T follicular helper cell (primary cell): ENCODE data around the gene RBFOX1.

Experiments
- DNase-seq: peaks from one replicate; pipeline ENCODE4 v3.0.0-alpha.2; 2020; ENCODE audit warnings: low read depth

Gene RBFOX1

DNA sequence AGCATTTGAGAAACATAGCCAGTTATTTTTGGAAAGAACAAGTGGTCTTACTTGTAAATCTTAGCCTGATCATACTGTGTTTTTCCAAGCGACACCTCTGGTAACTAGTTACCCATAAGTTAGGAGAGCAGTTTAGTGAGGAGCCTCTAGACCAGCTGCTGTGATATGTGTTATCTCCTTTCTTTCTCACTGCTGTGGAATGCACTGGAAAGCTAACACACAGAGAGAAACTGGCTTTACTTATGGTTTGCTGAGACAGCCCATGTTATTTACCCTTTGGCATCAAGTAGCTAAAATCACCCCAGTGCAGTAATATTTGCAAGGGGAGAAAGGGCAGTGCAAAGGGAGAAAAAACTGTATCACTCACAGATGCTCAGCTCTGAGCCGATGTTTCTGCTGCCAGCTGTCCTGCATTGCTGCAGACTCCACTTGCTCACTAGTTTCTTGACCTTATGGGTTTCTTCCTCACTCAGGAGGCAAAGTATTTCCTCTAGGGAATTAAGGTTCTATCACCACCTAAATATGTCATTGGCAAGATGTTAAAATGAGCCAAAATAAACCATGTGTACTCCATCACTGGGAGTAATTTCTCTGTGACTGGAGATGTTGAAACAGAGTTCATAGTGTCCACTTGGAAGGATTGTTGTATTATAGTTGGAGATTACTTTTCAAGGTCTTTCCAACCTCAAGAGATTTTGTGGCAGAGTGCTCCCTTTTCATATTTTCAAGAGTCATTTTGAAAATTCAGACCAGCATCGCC lies 2.3 kb downstream of the RBFOX1 start:
- no peak for DNase-seq

DNA sequence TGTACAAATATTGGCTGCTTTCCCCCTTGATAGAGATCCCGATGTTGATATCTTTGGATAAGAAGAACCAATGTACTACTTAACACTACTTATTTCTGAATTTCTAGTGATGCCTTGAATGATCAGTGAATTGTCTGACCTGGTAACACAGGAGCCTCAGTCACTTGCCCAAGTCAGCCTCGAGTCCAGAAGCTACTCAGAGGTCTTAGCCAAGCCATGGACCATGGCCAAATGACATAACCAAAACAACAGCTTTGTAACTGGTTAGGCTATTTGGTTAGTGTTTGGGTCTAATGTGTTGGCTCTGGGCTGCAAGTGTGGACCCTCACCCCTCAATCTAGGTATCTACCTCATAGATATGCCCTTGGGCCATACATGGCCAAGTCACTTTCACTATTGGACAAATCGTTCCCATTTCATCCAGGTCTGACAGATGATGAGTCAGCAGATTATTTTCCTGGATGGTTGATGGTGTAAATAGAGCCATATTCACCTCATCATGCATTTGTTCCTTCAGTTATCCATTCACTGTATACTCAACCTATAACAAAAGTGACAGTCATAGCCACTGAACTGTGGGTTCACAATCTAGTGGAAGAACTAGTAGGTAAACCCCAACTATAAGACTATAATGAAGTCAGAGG lies 3.5 kb downstream of the RBFOX1 start:
- no peak for DNase-seq

DNA sequence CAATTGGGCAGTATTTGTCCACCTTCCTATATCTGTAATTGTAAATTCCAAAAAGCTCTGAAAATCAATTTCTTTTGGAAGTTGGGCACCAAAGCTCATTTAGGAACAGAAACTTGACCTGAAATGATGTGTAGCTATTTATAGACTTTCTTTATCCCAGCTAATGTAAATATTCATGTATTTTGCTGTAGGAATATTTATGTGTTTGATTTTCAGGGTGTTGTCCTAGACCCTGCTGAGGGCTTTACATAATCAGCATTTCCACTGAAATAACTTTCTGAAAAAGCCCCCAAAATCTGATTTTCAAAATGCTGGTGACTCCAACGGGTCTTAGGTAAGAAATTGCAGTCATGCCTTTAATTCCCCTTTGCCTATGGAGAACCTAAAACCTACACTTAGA lies 4.1 kb downstream of the RBFOX1 start:
- no peak for DNase-seq

DNA sequence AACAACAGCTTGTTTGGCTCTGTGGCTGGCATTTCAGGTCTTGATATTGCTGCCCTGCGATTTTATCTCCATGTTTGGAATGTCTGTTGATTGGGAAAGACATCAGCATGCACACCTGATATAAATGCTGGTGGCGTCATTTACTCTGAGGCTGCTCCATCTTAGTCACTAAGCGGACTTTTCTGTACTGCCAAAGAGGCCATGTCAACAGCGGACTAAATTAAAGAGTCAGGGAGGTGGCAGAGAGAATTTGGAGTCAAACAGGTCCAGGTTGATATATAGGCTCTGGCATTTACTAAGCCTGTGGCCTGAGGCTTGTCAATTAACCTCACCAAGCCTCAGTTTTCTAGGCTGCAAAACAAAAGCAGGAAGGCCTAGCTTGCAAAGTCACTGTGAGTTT lies 6.2 kb downstream of the RBFOX1 start:
- no peak for DNase-seq

DNA sequence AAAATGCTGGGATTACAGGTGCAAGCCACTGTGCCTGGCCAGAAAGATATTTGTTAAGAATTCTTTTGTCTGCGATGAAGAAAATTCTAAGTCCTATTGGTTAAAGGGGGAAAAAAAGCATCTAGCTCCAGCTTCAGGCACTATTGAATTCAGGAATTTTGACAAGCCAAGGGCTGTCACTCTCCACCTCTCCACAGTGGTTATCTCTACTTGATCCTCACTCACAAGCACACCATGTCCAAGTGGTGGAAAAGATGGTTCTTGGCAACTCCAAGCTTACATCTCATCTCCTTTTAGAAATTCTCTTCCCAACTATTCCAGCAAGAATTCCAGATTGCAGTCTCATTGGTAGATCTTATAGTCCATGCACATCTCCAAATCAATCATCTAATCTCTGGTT lies 7.1 kb downstream of the RBFOX1 start:
- DNase-seq: no peak

DNA sequence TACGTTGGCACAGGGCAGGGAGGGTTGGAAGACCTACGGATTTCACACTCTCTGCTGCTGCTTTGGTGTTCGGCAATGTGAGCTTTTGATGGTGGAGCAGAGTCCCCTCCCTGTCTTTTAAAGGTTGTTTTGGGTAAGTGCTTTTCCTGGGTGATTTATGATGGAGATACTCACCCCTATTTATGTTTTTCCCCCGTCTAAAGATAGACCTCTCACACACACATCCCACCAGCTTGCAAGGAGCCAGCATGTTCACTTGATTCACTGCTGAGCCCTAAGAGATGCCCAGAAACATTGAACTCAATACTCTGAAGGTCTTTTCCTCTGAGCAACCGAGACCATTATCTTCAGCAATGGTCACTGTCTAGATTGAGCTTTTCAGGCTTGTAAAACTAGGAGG lies 8.3 kb downstream of the RBFOX1 start:
- no peak for DNase-seq

DNA sequence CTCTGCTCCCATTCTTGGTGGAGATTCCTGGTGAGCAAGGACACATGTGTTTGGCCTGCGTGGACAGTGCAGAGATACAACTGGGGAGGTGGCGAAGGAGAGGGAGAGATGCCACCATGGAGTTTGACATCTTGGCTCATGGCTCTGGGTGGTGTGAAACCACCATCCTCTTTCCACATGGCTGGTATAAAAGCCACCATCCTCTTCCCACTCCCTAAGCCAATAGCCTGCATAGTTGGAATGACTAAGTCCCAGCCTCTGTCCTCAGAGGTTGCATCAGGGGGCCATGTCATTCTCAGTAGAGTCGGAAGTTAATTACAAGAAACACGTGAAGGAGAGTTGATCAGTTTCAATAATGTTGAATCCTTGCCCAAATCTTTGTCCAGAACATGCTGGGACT lies 10.0 kb downstream of the RBFOX1 start:
- no peak for DNase-seq

DNA sequence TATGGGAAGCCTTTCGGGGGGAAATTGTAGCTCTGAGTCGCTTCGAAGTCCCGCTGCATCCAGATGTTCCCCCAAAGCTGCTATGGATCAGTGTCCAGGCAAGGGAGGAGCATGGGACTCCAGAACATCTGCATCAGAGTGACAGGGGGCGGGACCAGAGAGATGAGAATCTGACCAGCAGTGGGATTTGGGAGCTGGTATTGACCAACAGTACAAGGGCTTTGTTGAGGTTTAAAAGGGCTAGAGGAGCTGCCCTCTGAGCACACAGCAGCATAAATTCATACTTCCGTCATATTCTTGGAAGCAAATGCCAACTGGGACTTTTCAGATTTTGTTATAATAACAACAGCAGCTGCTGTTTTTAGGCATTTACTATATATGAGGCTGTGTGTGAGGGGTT lies 10.6 kb downstream of the RBFOX1 start:
- DNase-seq: no peak

DNA sequence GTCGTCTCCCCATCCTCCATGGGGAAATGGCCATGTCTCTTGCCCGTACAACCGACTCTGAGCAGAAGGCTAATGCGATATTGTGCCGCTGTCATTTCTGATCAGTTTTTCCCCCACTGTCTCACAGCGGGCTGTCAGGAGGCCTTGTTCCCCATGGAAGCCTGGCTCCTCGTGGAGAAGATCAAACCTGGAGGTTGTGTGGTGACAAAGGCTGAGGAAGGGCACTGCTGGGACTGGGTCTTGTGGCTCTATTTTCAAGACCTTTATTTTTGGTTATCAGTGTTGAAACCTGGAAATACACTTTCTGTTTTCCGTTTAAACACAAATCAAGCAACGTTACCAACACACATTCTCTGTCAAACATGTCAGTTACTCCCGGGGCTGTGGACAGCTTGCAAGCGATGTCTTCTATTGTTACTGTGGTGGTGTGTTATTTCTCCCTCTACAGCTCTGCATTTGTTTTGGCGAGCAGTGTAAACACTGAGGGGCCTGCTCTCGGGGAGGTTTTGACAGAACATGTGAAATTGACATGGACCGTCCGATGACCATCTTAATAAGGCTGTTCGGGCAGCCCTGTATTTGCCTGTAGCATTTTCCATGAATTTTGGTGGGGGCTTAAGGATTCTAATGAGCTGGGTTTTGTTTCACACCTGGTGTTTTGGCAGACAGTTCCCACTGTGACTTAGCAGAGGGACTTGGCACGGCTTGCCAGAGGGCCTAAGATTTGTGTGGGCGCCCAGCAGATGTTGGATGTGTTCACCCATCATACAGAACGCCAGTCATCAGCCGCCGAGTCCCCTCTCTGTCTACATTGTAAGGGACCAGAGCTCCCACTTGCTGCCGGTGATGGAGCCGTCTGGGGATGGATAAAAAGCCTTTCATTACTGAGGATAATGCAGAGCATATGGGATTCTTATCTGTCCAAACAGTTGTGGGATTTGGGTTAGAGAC lies 12.5 kb downstream of the RBFOX1 start:
- DNase-seq: no peak

DNA sequence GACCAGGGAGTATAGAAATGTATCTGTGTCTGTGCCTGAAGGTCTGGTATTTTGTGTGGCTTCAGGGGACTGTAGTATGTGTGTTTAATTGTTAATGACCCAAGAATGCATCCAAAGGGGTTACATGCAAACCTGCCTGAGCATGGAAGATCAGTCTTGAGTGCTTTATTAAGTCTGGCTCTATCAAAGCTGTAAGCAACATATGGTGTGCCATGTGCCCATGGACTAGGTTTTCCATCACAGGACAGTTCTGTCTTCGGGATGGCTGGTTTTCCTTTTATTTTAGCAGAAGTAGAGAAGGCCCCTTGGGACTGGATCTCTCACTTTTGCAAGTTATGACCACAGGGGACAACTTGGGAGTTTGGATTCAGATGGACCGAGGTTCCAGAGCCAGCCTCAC lies 18.2 kb downstream of the RBFOX1 start:
- no peak for DNase-seq

DNA sequence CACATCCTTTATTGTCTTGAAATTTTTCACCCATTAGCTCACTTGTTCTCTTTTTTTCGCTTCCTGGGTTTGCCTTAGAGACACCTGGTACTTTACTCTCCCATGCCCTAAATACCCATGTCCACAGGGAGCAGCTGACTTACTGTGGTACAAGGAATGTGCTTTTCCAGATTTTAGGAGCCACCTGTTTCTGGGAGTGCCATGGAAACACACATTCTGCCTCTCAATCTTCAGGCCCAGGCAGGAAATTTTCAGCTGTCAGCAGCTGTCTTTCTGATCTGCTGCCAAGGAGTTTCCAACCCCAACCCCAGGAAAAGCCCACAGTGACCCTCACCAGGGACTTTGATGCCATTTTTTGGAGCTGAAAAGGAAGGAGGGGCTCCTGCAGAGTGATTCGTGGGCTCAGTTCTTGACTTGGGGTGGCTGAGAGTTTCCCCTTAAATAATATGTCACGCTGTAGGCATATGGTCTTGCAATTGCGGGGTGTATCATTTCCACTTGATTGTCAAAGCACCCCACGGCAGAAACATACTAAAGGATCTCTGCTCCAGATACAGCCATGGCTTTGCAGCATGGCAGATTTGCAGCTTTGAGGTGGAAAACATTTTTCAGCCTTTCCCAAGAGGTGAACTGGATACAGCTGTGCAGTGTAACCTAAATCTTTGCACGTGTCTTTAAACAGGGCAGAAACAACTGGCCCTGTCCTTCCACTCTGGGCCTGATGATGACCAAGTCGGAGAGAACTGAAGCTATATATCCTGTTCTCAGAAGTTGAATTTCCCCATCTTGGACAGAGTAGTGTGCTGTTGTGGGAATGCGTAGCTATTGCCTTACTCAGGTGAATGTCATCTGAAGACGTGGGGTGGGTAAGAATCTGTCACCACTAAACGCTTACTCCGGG lies 19.2 kb downstream of the RBFOX1 start:
- DNase-seq: no peak

DNA sequence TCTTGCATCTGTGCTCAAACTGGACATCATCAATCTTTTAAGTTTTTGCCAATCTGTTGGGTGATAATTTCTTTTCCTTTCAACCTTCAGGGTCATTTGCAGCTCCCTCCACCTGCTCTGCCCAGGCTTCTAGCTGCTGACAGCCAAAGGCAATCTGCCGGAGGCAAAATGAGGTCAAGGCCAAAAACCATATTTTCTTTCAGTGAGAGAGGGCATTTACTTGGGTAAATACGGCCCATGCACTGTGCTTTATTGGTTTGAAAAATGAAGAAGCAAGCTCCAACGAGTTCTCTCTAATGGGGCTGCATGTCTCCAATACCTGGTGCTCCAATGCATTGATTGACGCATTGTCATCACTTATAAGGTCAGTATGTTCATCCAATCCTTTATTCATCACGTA lies 23.1 kb downstream of the RBFOX1 start:
- DNase-seq: no peak

DNA sequence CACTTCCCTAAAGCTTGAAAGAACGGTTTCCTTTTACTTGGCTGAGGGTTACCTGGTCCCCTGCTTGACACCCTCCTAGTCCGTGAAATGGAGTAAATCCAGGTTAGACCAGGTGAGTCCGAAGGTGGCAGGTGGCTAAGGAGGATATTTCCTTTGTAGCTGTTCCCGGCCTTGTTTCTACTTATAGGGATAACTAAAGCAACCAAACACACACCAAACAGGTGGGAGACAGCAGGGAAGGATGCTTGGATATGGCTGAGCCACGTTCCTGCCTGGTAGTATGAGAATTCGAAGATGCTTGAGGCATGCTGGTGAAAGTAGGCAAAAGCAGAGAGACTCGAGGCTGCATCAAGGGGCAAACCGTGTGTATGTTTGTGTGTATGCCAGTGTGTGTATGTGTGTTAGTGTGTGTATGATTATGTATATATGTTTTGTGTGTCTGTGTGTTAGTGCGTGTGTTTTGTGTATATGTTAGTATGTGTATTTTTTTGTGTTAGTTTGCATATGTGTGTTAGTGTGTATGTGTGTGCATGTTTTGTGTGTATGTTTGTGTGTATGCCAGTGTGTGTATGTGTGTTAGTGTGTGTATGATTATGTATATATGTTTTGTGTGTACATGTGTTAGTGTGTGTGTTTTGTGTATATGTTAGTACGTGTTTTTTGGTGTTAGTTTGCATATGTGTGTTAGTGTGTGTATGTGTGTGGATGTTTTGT lies 28.9 kb downstream of the RBFOX1 start:
- DNase-seq: no peak

DNA sequence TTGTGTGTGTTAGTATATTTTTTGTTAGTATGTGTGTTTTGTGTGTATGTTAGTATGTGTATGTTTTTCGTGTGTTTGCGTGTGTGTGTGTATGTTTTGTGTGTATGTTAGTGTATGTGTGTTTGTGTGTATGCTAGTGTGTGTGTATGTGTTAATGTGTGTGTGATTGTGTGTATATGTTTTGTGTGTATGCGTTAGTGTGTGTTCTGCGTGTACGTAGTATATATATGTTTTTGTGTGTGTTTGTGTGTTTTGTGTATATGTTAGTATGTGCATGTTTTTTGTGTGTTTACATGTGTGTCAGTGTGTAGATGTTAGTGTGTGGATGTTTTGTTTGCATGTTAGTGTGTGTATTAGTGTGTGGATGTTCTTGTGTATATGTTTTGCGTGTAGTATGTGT lies 29.6 kb downstream of the RBFOX1 start:
- DNase-seq: no peak

DNA sequence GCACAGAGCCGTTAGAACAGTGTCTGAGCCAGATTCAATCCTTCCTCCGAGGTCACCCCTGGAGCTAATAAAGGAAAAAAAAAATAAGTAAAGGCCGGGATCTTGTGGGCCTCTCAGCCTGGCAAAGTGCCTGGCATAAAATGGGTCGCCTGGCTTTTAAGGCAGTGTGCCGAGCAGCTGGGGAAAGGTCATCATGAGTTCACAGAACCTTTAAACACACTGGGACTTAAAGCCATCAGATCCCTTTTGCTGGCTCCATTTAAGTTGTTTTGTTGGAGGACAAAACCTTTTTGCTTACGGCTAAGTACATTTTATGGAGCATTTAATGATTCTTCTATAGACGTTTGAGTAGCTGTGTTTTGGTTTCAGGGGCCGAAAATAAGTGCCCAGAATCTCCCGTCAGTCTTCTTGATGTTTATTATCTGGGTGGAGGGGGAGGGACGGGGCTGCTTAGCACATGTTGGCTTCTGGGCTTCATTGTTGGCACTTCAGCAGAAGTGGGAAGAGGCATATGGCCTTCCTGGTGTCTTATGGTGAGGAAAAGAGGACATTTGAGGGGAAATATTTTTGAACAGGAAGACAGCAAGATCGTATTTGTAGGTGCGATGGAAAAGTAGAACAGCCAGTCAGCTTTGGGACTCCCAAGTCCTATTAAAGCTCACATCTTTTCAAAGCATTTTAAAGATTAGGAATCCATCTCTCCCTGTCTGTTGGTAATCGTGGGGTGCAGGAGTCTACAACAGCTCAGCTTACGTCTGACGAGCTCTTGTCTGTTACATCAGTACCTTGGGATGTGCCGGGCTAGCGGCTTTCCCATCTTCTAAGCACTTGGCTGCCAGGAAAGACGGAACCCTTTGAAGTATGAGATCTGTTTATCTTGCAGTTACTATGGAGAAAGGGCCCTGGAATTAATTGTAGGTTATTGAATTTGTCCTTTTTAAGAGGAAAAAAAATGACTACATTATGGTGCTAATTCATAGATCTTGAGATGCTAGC lies 31.1 kb downstream of the RBFOX1 start:
- DNase-seq: no peak

DNA sequence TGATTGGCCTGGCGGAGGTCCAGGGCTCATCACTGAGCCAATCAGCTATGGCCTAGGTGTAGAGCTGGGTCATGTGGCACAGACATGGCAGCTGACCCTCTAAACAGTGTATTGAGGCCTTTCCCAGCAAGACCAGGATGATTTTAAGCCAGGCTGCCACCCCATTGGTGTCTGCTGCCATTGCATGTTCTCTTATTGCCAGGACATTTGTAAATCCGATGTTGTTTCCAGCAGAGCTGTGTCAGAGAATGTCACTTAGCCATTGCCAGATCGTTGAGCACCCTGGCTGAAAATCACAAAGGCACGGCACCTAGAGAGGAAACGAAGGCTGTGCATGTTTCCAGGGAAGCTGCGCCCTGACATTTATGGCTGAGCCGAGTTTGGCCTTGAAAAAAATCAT lies 33.4 kb downstream of the RBFOX1 start:
- no peak for DNase-seq

DNA sequence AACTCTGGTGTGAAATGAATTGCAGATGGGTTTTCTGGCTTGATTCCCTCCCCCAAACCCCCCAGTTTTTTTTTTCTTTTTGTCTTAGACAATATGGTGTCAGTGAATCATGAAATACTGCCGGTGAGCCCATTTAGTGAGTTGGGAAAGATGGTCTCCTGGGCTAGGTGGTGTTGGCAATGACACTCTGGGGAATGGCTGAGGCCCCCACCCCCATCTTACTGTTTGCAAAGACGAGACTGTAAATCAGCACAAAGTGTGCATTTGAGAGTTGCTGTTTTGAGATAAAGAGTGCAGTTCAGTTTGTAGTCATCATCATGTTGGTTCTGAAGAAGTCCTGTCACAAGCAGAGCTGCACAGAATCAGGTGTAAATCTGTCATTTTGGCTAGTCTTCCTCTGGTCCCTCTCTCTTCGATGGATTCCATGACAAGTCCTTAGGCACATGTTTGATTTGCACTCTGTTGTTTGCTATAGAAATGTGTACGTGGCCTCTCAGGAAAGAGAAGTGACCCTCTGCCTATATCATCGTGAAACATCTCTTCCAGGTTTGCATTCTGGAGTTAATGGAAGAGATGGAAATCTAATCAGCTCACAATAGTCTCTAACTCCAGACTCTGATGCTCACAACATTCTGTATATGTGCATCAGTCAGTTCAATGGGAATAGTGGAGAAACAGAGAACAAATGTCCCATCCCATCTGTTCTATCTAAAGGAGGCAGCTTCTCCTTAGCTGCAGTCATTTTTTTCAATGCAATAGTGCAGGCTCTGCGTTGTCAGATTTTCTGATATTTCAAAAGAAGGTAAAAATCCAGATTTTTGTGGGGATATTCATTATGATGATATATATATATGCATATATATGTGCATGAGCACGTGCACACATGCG lies 34.6 kb downstream of the RBFOX1 start:
- no peak for DNase-seq

DNA sequence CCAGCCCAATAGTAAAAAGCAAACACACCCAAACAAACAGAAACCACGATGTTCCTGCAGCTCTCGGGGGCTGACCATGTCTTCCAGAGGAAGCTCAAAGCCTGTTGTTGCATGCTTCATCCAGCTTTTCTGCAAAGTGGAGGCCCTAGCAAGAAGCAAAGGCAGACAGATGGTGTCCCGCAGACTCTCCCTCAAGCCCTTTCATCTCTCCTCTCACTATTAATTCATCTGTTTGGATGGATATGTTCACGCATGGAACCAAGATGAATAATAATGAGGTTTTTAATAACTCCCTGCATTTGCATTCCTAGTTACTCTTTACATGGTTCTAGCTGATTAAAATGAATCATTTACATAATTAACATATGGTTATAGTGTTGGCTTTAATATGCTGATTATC lies 36.6 kb downstream of the RBFOX1 start:
- no peak for DNase-seq

DNA sequence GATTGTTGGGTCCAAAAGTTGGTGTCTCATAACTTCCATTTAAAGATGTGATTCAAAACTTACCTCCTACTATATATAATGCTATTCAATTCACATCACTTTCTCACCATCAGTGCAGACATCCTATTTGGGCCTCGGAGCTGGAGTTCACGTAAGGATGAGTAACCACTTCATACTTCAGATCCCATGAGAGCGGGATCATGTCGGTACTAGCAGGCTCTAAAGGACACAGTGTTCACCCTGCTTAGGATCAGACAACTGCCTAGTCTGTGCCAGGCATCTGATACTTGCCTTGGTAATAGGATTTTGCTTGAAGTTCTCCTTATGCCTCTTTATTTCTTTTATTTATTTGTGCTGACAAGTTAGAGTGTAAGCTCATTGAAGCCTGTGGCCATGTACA lies 39.5 kb downstream of the RBFOX1 start:
- DNase-seq: no peak
